Stimulated activated naive CD8-positive, alpha-beta T cell treated with anti-CD3 and anti-CD28 coated beads, Interleukin-15, Interleukin-2, amounts not matched to agents 100 ng/mL and 50 ng/mL, for 24 hours (primary cell): Measurements from ENCODE around the gene QPCT.
A peak's percentile ranks its signal among the peaks of the same experiment; 100 is the strongest.
"Not testable (repeated sequence)": the region's sequence is repeated elsewhere in the genome, so short reads cannot be mapped to it uniquely, and the experiment has no call there.

Experiments used
- H3K27ac Mint-ChIP-seq: one replicate; pipeline ENCODE4 v1.8.0; 2021; ENCODE audit warnings: mild to moderate bottlenecking, mixed read lengths
- H3K27me3 Mint-ChIP-seq: one replicate; pipeline ENCODE4 v1.8.0; 2021; ENCODE audit warnings: mixed read lengths
- H3K36me3 Mint-ChIP-seq: one replicate; pipeline ENCODE4 v1.8.0; 2021; ENCODE audit warnings: low read depth, mixed read lengths
- H3K4me1 Mint-ChIP-seq: one replicate; pipeline ENCODE4 v1.8.0; 2021; ENCODE audit warnings: low read depth, mixed read lengths
- H3K4me3 Mint-ChIP-seq: one replicate; pipeline ENCODE4 v1.8.0; 2021; ENCODE audit warnings: mild to moderate bottlenecking, mixed read lengths
- H3K9me3 Mint-ChIP-seq: one replicate; pipeline ENCODE4 v1.8.0; 2021; ENCODE audit warnings: mixed read lengths

The QPCT gene

GRCh38 chr2:37361216-37361815 lies 16.9 kb downstream of the QPCT start:
- no peak overlapping the region for H3K27ac Mint-ChIP-seq
- H3K9me3 Mint-ChIP-seq, result no peaks in the 10 kb centered on the region
- no peaks in the 10 kb centered on the region for H3K4me1 Mint-ChIP-seq
- H3K4me3 Mint-ChIP-seq, result no peak overlapping the region
- H3K27me3 Mint-ChIP-seq, result peaks cover 49% of the 10 kb centered on the region
- H3K36me3 Mint-ChIP-seq, result no peaks in the 10 kb centered on the region

- Mint-ChIP-seq H3K36me3 (no peaks in the 10 kb centered on the region), H3K27me3 (peaks cover 44% of the 10 kb centered on the region), H3K27ac (no peak overlapping the region), H3K4me3 (no peak overlapping the region), H3K4me1 (no peaks in the 10 kb centered on the region), H3K9me3 (no peaks in the 10 kb centered on the region)
Observed at GRCh38 chr2:37361994-37362698, 17.7 kb downstream of the QPCT start.

- Mint-ChIP-seq H3K27me3 (peaks cover 33% of the 10 kb centered on the region), H3K27ac (no peak overlapping the region), H3K4me1 (no peaks in the 10 kb centered on the region), H3K4me3 (no peak overlapping the region), H3K36me3 (no peaks in the 10 kb centered on the region), H3K9me3 (no peaks in the 10 kb centered on the region)
Observed at GRCh38 chr2:37364351-37364750, 19.9 kb downstream of the QPCT start.

- Mint-ChIP-seq H3K9me3 (no peaks in the 10 kb centered on the region), H3K36me3 (peaks cover 5% of the 10 kb centered on the region), H3K27me3 (peaks cover 25% of the 10 kb centered on the region), H3K27ac (no peak overlapping the region), H3K4me1 (no peaks in the 10 kb centered on the region), H3K4me3 (no peak overlapping the region)
Observed at GRCh38 chr2:37365669-37366068, 21.2 kb downstream of the QPCT start.

- peaks cover 25% of the 10 kb centered on the region for H3K27me3 Mint-ChIP-seq
- H3K27ac Mint-ChIP-seq, result peak overlapping the region; percentile 85
- peaks cover 6% of the 10 kb centered on the region for H3K36me3 Mint-ChIP-seq
- no peaks in the 10 kb centered on the region for H3K9me3 Mint-ChIP-seq
- H3K4me1 Mint-ChIP-seq, result no peaks in the 10 kb centered on the region
- peak overlapping the region; percentile 45 for H3K4me3 Mint-ChIP-seq
Observed at GRCh38 chr2:37366773-37367172, 22.3 kb downstream of the QPCT start.

GRCh38 chr2:37367310-37367709 lies 22.9 kb downstream of the QPCT start:
- H3K27ac Mint-ChIP-seq, result peak overlapping the region; percentile 85

GRCh38 chr2:37367984-37368383 lies 23.6 kb downstream of the QPCT start:
- Mint-ChIP-seq H3K4me1 (no peaks in the 10 kb centered on the region), H3K27ac (peak overlapping the region; percentile 85), H3K9me3 (no peaks in the 10 kb centered on the region), H3K36me3 (peaks cover 6% of the 10 kb centered on the region), H3K4me3 (peak overlapping the region; percentile 47), H3K27me3 (peaks cover 26% of the 10 kb centered on the region)

More at GRCh38 chr2:37367310-37367709, 22.9 kb downstream of the QPCT start:
- H3K27me3 Mint-ChIP-seq, result peaks cover 26% of the 10 kb centered on the region
- no peaks in the 10 kb centered on the region for H3K9me3 Mint-ChIP-seq
- H3K4me3 Mint-ChIP-seq, result peak overlapping the region; percentile 47
- no peaks in the 10 kb centered on the region for H3K4me1 Mint-ChIP-seq
- peaks cover 6% of the 10 kb centered on the region for H3K36me3 Mint-ChIP-seq

GRCh38 chr2:37370666-37371065 lies 26.2 kb downstream of the QPCT start:
- Mint-ChIP-seq H3K4me3 (no peak overlapping the region), H3K27me3 (peaks cover 43% of the 10 kb centered on the region), H3K4me1 (peaks cover 10% of the 10 kb centered on the region), H3K27ac (no peak overlapping the region), H3K9me3 (no peaks in the 10 kb centered on the region), H3K36me3 (peaks cover 6% of the 10 kb centered on the region)

- no peak overlapping the region for H3K4me3 Mint-ChIP-seq
- peaks cover 23% of the 10 kb centered on the region for H3K4me1 Mint-ChIP-seq
- H3K27me3 Mint-ChIP-seq, result peaks cover 43% of the 10 kb centered on the region
- no peaks in the 10 kb centered on the region for H3K9me3 Mint-ChIP-seq
- peaks cover 6% of the 10 kb centered on the region for H3K36me3 Mint-ChIP-seq
- H3K27ac Mint-ChIP-seq, result no peak overlapping the region
Observed at GRCh38 chr2:37372000-37372399, 27.6 kb downstream of the QPCT start.

- Mint-ChIP-seq H3K27me3 (peaks cover 46% of the 10 kb centered on the region), H3K4me1 (peaks cover 46% of the 10 kb centered on the region), H3K4me3 (peak overlapping the region; percentile 50), H3K36me3 (no peaks in the 10 kb centered on the region), H3K9me3 (no peaks in the 10 kb centered on the region), H3K27ac (peak overlapping the region; percentile 80)
Observed at GRCh38 chr2:37375741-37376288, 31.4 kb downstream of the QPCT start.

- peaks cover 46% of the 10 kb centered on the region for H3K4me1 Mint-ChIP-seq
- no peaks in the 10 kb centered on the region for H3K36me3 Mint-ChIP-seq
- H3K4me3 Mint-ChIP-seq, result peak overlapping the region; percentile 50
- peak overlapping the region; percentile 94 for H3K27ac Mint-ChIP-seq
- H3K9me3 Mint-ChIP-seq, result no peaks in the 10 kb centered on the region
- H3K27me3 Mint-ChIP-seq, result peaks cover 40% of the 10 kb centered on the region
Observed at GRCh38 chr2:37376421-37377186, 32.2 kb downstream of the QPCT start.

- Mint-ChIP-seq H3K36me3 (no peaks in the 10 kb centered on the region), H3K4me1 (peaks cover 46% of the 10 kb centered on the region), H3K27me3 (peaks cover 34% of the 10 kb centered on the region), H3K9me3 (no peaks in the 10 kb centered on the region), H3K27ac (peak overlapping the region; percentile 94), H3K4me3 (peak overlapping the region; percentile 50)
Observed at GRCh38 chr2:37377187-37377532, 32.7 kb downstream of the QPCT start.

- Mint-ChIP-seq H3K36me3 (no peaks in the 10 kb centered on the region), H3K4me1 (peaks cover 46% of the 10 kb centered on the region), H3K27ac (no peak overlapping the region), H3K27me3 (peaks cover 25% of the 10 kb centered on the region), H3K4me3 (no peak overlapping the region), H3K9me3 (no peaks in the 10 kb centered on the region)
Observed at GRCh38 chr2:37378411-37378810, 34.0 kb downstream of the QPCT start.

GRCh38 chr2:37379881-37380296 lies 35.5 kb downstream of the QPCT start:
- no peak overlapping the region for H3K4me3 Mint-ChIP-seq
- H3K27ac Mint-ChIP-seq, result no peak overlapping the region
- no peaks in the 10 kb centered on the region for H3K36me3 Mint-ChIP-seq
- H3K9me3 Mint-ChIP-seq, result no peaks in the 10 kb centered on the region
- H3K4me1 Mint-ChIP-seq, result peaks cover 44% of the 10 kb centered on the region
- H3K27me3 Mint-ChIP-seq, result peaks cover 14% of the 10 kb centered on the region

GRCh38 chr2:37380787-37381186 lies 36.4 kb downstream of the QPCT start:
- H3K36me3 Mint-ChIP-seq, H3K9me3 Mint-ChIP-seq: not testable (repeated sequence)

More at GRCh38 chr2:37380787-37381186, 36.4 kb downstream of the QPCT start:
- not testable (repeated sequence) for H3K27ac Mint-ChIP-seq, H3K27me3 Mint-ChIP-seq, H3K4me3 Mint-ChIP-seq
- peaks cover 35% of the 10 kb centered on the region for H3K4me1 Mint-ChIP-seq
